ENCODE results near the gene TFG. TPM values are rescaled to one million over a fixed set of nuclear protein-coding genes. Genes with fewer than 3 reads are reported as not detected.

TFG gene
- total RNA-seq, 4 donors from 2014 or later: 49.4 to 131 (median 66.8) TPM

- TF ChIP-seq CTCF (IDR thresholded peaks at IDR 0.05; ENCODE audit: low read depth): no peak
Observed at GRCh38 chr3:100715176-100715575, 5.9 kb downstream of the TFG start.

GRCh38 chr3:100717063-100717462 lies 7.8 kb downstream of the TFG start:
- TF ChIP-seq CTCF (IDR thresholded peaks at IDR 0.05; ENCODE audit: low read depth): no peak

- no peak for TF ChIP-seq CTCF (IDR thresholded peaks at IDR 0.05; ENCODE audit: low read depth)
Observed at GRCh38 chr3:100717637-100718487, 8.6 kb downstream of the TFG start.

- no peak for TF ChIP-seq CTCF (IDR thresholded peaks at IDR 0.05; ENCODE audit: low read depth)
Observed at GRCh38 chr3:100719136-100719535, 9.8 kb downstream of the TFG start.

GRCh38 chr3:100720426-100720825 lies 11.1 kb downstream of the TFG start:
- no peak for TF ChIP-seq CTCF (IDR thresholded peaks at IDR 0.05; ENCODE audit: low read depth)

GRCh38 chr3:100725935-100726513 lies 16.7 kb downstream of the TFG start:
- no peak for TF ChIP-seq CTCF (IDR thresholded peaks at IDR 0.05; ENCODE audit: low read depth)

GRCh38 chr3:100726706-100727105 lies 17.4 kb downstream of the TFG start:
- no peak for TF ChIP-seq CTCF (IDR thresholded peaks at IDR 0.05; ENCODE audit: low read depth)

All from subcutaneous adipose tissue (tissue), 4 donors.